B cell (primary cell): Measurements from ENCODE around the gene COA6. TPM values are rescaled to one million over a fixed set of nuclear protein-coding genes. Genes with fewer than 3 reads are reported as not detected.

Experiments
- ATAC-seq: fragments of 200-7000 bp; cut with Tn5 transposase; one replicate; pipeline ENCODE4 v1.10.0; 2021; ENCODE audit warnings: low read depth, mild to moderate bottlenecking, moderate number of reproducible peaks, moderate library complexity
- CTCF ChIA-PET: fragments of 350-600 bp; sonication (Branson Sonifier 250); formaldehyde crosslinking; loops from one replicate; lab custom pipeline; 2021; ENCODE audit warnings: antibody characterized with exemption, inconsistent platforms; lab: Charles Lee
- POLR2A ChIA-PET: fragments of 350-600 bp; sonication (Branson Sonifier 250); formaldehyde crosslinking; loops from one replicate; lab custom pipeline; 2021; ENCODE audit warnings: antibody characterized with exemption; lab: Charles Lee
- DNase-seq: peaks from one replicate; pipeline ENCODE4 v3.0.0; 2013
- H2AFZ ChIP-seq: 2 replicates; pipeline ENCODE4 v1.6.1; 2012; ENCODE audit warnings: mild to moderate bottlenecking, low read depth, low read length; ENCODE audit not compliant: insufficient read depth, poor library complexity, severe bottlenecking
- H3K27ac ChIP-seq, 2 donors: 1 replicate in 1 of 2; 2 replicates in 1 of 2; pipeline ENCODE4 v1.5.1; 2012 to 2013; ENCODE audit warnings: low read length in 2 of 2, mild to moderate bottlenecking in 2 of 2, moderate library complexity in 1 of 2
- H3K27me3 ChIP-seq, 4 experiments: fragments of 200-600 bp in 1 of 4; sonication (generic) in 1 of 4; replicated peaks in 1 of 4; 1 replicate in 2 of 4; 2 replicates in 2 of 4; pipeline versions ENCODE4 v1.6.1 to v1.7.0; 2013 to 2016; ENCODE audit warnings: low read length in 3 of 4, mild to moderate bottlenecking in 2 of 4, mixed read lengths in 1 of 4, moderate library complexity in 1 of 4; ENCODE audit not compliant: insufficient read depth in 4 of 4, control insufficient read depth in 3 of 4; ENCODE audit errors: control extremely low read depth in 1 of 4
- H3K36me3 ChIP-seq, 2 experiments: replicated peaks in 1 of 2; 1 replicate in 1 of 2; 2 replicates in 1 of 2; pipeline versions ENCODE4 v1.6.1 to v1.7.1; 2013; ENCODE audit warnings: low read length in 1 of 2; ENCODE audit not compliant: insufficient read depth in 2 of 2, control insufficient read depth in 1 of 2; ENCODE audit errors: control extremely low read depth in 1 of 2, extremely low read depth in 1 of 2
- H3K4me1 ChIP-seq, 2 donors: fragments of 200-600 bp in 1 of 2; sonication (generic) in 1 of 2; 1 replicate in 1 of 2; 2 replicates in 1 of 2; pipeline versions ENCODE4 v1.5.1 to v1.6.1; 2013 to 2017; ENCODE audit warnings: low read length in 2 of 2; ENCODE audit not compliant: control insufficient read depth in 2 of 2, insufficient read depth in 2 of 2
- H3K4me2 ChIP-seq: replicated peaks from 2 replicates; pipeline ENCODE3; 2012; ENCODE audit warnings: mild to moderate bottlenecking, low read depth, low read length; ENCODE audit not compliant: poor library complexity, severe bottlenecking
- H3K4me3 ChIP-seq, 5 experiments: fragments of 200-600 bp in 1 of 5; sonication (generic) in 1 of 5; 1 replicate in 3 of 5; 2 replicates in 2 of 5; pipeline versions ENCODE4 v1.5.1 to v1.7.0; 2011 to 2016; ENCODE audit warnings: low read length in 4 of 5, mild to moderate bottlenecking in 4 of 5, low read depth in 2 of 5, control low read depth in 1 of 5, moderate library complexity in 1 of 5; ENCODE audit not compliant: insufficient read depth in 1 of 5; ENCODE audit errors: control extremely low read depth in 1 of 5, extremely low read depth in 1 of 5
- H3K79me2 ChIP-seq: fragments of 200-600 bp; sonication (generic); one replicate; pipeline ENCODE4 v1.6.0; 2016; ENCODE audit warnings: low read length; ENCODE audit not compliant: control insufficient read depth, insufficient read depth
- H3K9ac ChIP-seq: fragments of 200-600 bp; sonication (generic); 2 replicates; pipeline ENCODE4 v1.6.1; 2017; ENCODE audit warnings: mild to moderate bottlenecking, low read length, moderate library complexity
- H3K9me3 ChIP-seq, 3 donors: one replicate each; pipeline versions ENCODE4 v1.6.1 to v1.7.1; 2013; ENCODE audit warnings: low read length in 2 of 3; ENCODE audit not compliant: control insufficient read depth in 2 of 3, insufficient read depth in 1 of 3; ENCODE audit errors: control extremely low read depth in 1 of 3
- H4K20me1 ChIP-seq: 2 replicates; pipeline ENCODE4 v1.6.0; 2012; ENCODE audit warnings: mild to moderate bottlenecking, low read length; ENCODE audit not compliant: insufficient read depth, control insufficient read depth, poor library complexity, severe bottlenecking
- H3K27ac Mint-ChIP-seq: one replicate; pipeline ENCODE4 v1.8.0; 2021; ENCODE audit warnings: mixed read lengths
- H3K27me3 Mint-ChIP-seq: one replicate; pipeline ENCODE4 v1.8.0; 2021; ENCODE audit warnings: mixed read lengths
- H3K4me1 Mint-ChIP-seq: one replicate; pipeline ENCODE4 v1.8.0; 2021; ENCODE audit warnings: mixed read lengths
- H3K4me3 Mint-ChIP-seq: one replicate; pipeline ENCODE4 v1.8.0; 2021; ENCODE audit warnings: mixed read lengths
- H3K9me3 Mint-ChIP-seq: one replicate; pipeline ENCODE4 v1.8.0; 2022; ENCODE audit warnings: mixed read lengths; ENCODE audit not compliant: insufficient read depth
- CTCF ChIP-seq: fragments of 200-600 bp; IDR thresholded peaks from one replicate; pipeline ENCODE4 v1.8.0; 2022; ENCODE audit warnings: antibody characterized with exemption, mild to moderate bottlenecking
- EZH2 ChIP-seq: IDR thresholded peaks from 2 replicates; pipeline ENCODE4 v1.6.1; 2012; ENCODE audit warnings: borderline replicate concordance, low read depth, mild to moderate bottlenecking, moderate library complexity, low read length; ENCODE audit not compliant: insufficient read depth, poor library complexity, severe bottlenecking
- WGBS: methylation state at CpG from one replicate; pipeline ENCODE4 v1.1.5; 2013; ENCODE audit warnings: missing lambda C conversion rate; ENCODE audit not compliant: insufficient coverage; 5-methylcytosine and 5-hydroxymethylcytosine counted together
- intact Hi-C: fragments of 100-400 bp; cut with micrococcal nuclease; formaldehyde crosslinking; loops from one replicate; pipeline ENCODE4 v1.10.0; 2022
- polyA plus RNA-seq: library from polyadenylated mRNA; depleted of rRNA; stranded (reverse); fragments of >200 nt; gene quantifications from 2 replicates; pipeline ENCODE4 v1.2.3, GENCODE V29; 2012
- total RNA-seq, 2 donors: library from RNA; stranded (reverse); fragments of 120-200 nt in 1 of 2; gene quantifications; 1 replicate in 1 of 2; 2 replicates in 1 of 2; pipeline versions ENCODE4 v1.2.3 to v1.2.4, GENCODE V29; 2013 to 2022

Gene COA6
- total and polyA plus RNA-seq, 2 donors (not counting 1 experiment from before 2014, with no cell fraction given): 5.7 to 14.8 TPM

- Histone ChIP-seq H4K20me1 (no peaks in the 10 kb centered on the region), H3K27ac (no peak overlapping the region), H3K4me1 (no peaks in the 10 kb centered on the region), H3K9ac (no peak overlapping the region), H3K4me2 (no peak overlapping the region), H3K36me3 (no peaks in the 10 kb centered on the region), H2AFZ (no peak overlapping the region), H3K79me2 (no peaks in the 10 kb centered on the region), H3K27me3 (peaks cover 0 to 11% (median 3%) of the 10 kb centered on the region in 4 experiments), H3K9me3 (peaks cover 0 to 3% (median 2%) of the 10 kb centered on the region in 3 donors), H3K4me3 (no peak overlapping the region)
- ChIA-PET CTCF (no interaction called here), POLR2A (no interaction called here)
- DNase-seq: no peak
- ATAC-seq: no peak
- 86% methylated on average over 3 of the region's 4 CpGs for WGBS
- TF ChIP-seq EZH2 (no peak), CTCF (no peak)
- H3K4me1 Mint-ChIP-seq: no peaks in the 10 kb centered on the region
- no peaks in the 10 kb centered on the region for H3K9me3 Mint-ChIP-seq
- intact Hi-C loops: no loop called here
- no peak overlapping the region for H3K4me3 Mint-ChIP-seq
- no peak overlapping the region for H3K27ac Mint-ChIP-seq
- H3K27me3 Mint-ChIP-seq: peaks cover 34% of the 10 kb centered on the region
These were observed 24.3 kb upstream of the COA6 start for GRCh38 chr1:234348964-234349363.

- intact Hi-C loops: no loop called here
- TF ChIP-seq CTCF (no peak), EZH2 (no peak)
- H3K9ac ChIP-seq: no peak overlapping the region
- no peak overlapping the region for H3K4me3 ChIP-seq
- H3K36me3 ChIP-seq: no peaks in the 10 kb centered on the region
- H2AFZ ChIP-seq: peak overlapping the region; percentile 67
- Mint-ChIP-seq H3K27ac (peak overlapping the region; percentile 44), H3K4me1 (no peaks in the 10 kb centered on the region), H3K27me3 (peaks cover 23% of the 10 kb centered on the region), H3K9me3 (no peaks in the 10 kb centered on the region), H3K4me3 (peak overlapping the region; percentile 12)
- peaks cover 0 to 3% (median 2%) of the 10 kb centered on the region in 3 donors for H3K9me3 ChIP-seq
- H3K79me2 ChIP-seq: no peaks in the 10 kb centered on the region
- peaks cover 0 to 4% of the 10 kb centered on the region in 2 donors for H3K4me1 ChIP-seq
- ChIA-PET CTCF (interaction anchor here (1.1 kb wide), 1 partner anchor 20 kb away, joined by 3 read pairs; no protein-coding TSS in a partner anchor), POLR2A (interaction anchor here (1.2 kb wide), 1 partner anchor 17 kb away, joined by 5 read pairs; the partner anchor contains the start of gene COA6)
- DNase-seq (no peak), ATAC-seq (no peak)
- H3K27ac ChIP-seq: no peak overlapping the region
- peaks cover 0 to 5% (median 0%) of the 10 kb centered on the region in 4 experiments for H3K27me3 ChIP-seq
- WGBS: no CpG with 5 or more reads among the region's 3 CpGs
- H4K20me1 ChIP-seq: no peaks in the 10 kb centered on the region
- H3K4me2 ChIP-seq: peak overlapping the region; percentile 62
These were observed 17.3 kb upstream of the COA6 start for GRCh38 chr1:234355782-234356510.
